Activated naive CD4-positive, alpha-beta T cell treated with anti-CD3 and anti-CD28 coated beads, Interleukin-2, amount 50 U/mL, for 16 hours (primary cell): Measurements from ENCODE around the gene CCDC122.
"Not testable (repeated sequence)": the region's sequence is repeated elsewhere in the genome, so short reads cannot be mapped to it uniquely, and the experiment has no call there.

Experiments used
- DNase-seq: peaks from one replicate; pipeline ENCODE4 v3.0.0-alpha.2; 2020

Gene CCDC122

DNA sequence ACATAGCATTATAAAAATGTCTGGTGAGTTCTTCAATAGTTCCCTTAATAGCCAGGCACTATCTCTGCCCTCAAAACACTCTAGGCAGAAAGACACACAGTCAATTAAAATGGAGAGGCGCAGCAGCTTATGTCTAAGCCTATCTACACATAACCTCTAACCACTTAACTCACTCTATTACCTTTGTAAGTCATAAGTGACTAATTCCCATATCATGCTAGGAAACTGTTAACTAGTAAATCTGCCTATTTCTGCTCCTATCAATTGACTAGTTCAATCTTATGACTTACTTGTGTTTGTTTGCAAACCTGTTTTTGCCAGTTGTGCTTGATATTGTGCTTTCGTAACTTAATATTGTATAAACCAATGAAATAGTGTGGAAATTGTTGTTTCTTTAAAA, 3.2 kb downstream of the CCDC122 start:
- DNase-seq, result no peak

GRCh38 chr13:43874504-43875092, 4.9 kb downstream of the CCDC122 start:
- DNase-seq, result no peak

DNA sequence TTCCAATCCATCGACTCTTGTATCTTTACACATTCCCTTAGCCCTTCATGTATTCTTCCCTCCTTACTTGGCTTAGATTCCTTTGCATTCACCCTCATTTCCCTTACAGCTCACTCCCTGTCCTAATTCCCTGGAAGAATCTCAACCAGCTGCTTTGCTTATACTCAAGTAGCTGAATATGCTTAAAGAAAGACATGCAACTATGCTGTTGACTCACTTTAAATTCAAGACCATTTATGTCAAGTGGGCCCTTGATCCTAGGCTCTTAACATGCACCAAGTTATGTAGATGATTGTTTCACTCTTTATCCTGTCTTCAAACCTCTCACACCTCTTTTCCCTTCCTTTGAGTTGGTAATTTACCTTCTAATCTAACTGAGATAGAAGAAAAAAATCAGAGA, 7.4 kb downstream of the CCDC122 start:
- DNase-seq, result no peak

DNA sequence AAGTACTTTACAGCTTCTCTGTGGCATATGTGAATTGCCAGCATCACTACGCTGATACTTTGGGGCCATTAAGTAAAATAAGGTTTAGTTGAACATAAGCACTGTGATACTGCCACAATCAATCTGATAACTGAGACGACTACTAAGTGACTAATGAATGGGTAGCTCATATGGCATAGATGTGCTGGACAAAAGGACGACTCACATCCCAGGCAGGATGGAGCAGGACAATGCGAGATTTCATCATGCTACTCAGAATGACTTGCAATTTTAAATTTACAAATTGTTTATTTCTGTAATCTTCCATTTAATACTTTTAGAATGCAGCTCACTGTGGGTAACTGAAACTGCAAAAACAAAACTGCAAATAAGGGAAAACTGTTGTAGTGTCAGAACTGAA, 13.6 kb downstream of the CCDC122 start:
- DNase-seq, result no peak

DNA sequence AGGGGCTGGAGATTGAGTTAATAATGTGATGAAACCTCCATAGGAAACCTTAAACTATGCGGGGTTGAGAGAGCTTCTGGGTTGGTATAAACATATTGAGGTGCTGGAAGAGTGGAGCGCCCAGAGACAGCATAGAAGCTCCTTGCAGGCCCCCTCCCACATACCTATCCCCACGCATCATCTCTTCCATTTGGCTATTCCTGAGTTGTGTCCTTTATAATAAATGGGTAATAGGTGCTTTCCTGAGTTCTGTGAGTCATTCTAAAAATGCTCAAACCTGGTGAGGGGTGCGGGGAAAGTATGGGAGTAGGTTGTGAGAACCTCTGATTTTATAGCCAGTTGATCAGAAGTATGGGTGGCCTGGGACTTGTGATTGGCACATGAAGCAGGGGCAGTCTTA, 14.6 kb downstream of the CCDC122 start:
- no peak for DNase-seq

GRCh38 chr13:43861863-43862262, 17.7 kb downstream of the CCDC122 start:
- DNase-seq, result no peak

DNA sequence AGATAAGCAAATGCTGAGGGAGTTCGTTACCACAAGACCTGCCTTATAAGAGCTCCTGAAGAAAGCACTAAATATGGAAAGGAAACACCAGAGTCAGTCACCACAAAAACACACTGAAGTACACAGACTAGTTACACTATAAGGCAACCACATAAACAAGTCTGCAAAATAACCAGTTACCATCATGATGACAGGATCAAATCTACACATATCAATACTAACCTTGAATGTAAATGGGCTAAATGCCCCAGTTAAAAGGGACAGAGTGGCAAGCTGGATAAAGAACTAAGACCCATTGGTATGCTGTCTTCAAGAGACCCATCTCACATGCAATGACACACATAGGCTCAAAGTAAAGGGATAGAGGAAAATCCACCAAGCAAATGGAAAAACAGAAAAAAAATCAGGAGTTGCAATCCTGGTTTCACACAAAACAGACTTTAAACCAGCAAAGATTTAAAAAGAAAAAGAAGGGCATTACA, 26.6 kb downstream of the CCDC122 start:
- DNase-seq, result no peak

- DNase-seq, result no peak
These were observed 28.7 kb downstream of the CCDC122 start for GRCh38 chr13:43850873-43851272.

DNA sequence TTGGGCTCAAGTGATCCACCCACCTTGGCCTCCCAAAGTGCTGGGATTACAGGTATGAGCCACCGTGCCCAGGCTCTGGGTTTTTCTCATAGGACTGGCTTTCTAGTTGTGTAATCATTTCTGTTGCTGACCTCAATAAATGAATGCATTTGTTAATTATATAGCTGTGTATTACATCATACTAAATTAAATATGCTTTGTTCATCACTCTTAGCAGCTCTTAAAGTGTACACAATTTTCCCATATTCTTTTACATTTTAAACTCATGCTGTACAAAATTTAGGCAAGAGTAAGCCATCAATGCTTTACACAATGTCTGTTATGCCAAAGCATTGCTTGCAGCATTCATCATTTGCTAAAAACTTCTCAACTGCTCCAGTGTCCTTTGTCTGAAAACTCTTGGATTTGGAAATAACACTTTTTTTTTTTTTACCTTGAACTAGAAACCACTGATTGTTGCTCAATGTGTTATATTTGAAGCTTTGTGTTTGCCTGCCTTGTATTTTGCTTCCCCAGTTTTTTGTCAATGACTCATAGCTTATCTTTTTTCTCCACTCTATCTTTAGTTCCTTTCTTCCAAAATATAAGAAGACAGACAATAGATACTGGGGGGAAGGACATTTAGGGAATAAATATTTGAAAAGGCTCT, 31.4 kb downstream of the CCDC122 start:
- no peak for DNase-seq

GRCh38 chr13:43846496-43847158, 32.9 kb downstream of the CCDC122 start:
- DNase-seq, result no peak

GRCh38 chr13:43838909-43839308, 40.6 kb downstream of the CCDC122 start:
- DNase-seq, result no peak

DNA sequence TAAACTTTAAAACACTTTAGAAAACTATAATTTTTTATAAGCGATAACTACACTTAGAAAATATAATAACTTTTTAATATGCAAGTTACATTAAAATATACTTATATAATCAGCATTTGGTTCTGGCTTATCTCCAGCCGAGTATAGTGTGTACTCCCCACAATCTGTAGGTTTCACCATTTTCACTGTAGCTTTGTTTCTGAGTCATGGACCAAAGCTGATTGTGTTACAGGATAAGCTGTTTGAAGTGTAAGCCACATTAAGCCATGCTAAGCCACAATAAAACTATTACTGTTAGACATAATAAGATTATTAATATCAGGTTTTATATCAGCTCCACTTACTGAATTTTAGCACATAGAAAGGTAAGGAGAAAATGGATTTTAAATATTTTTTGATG, 43.8 kb downstream of the CCDC122 start:
- no peak for DNase-seq

- DNase-seq, result no peak
These were observed 48.5 kb downstream of the CCDC122 start for GRCh38 chr13:43831088-43831487.

- no peak for DNase-seq
These were observed 49.1 kb downstream of the CCDC122 start for GRCh38 chr13:43830497-43830881.

- not testable (repeated sequence) for DNase-seq
These were observed 54.9 kb downstream of the CCDC122 start for GRCh38 chr13:43824656-43825055.

DNA sequence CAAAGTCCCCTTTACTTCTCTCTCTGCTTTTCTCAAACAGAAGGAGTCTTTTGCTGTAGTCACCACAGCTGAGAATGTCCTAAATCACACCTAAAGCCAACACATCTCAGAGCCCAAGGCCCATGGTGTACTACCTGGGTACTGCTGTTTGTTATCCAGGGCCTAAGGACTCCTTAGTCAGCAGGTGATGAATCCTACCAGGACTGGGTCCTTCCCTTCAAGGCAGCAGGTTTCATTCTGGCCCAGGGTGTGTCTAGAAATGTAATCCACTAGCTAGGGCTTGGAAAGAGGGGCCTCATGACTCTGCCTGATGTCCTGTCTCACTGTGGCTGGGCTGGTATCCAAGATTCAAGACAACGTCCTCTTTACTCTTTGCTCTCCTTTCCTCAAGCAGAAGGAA, 56.6 kb downstream of the CCDC122 start:
- no peak for DNase-seq

DNA sequence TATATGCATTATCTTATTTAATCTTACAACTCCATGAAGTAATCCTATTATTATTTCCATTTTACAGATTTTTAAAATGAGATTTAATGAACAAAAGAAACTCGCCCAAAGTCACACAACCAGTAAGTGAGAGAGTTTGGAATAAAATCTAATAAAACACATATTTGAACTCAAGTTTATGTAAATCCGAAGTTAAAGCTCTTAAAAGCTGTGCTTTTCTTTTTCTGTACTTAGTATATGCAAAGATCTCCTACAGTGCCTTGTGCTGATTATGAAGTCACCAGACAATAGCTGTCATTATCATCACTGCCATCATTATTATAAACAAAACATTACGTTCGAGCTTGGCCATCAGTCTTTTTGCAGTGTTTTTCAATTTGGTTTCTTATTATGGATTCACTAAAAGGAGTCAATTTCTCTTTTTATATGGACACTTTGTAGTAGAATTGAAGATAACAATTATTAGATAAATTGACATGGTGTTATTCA, 63.1 kb downstream of the CCDC122 start:
- DNase-seq, result no peak

GRCh38 chr13:43815204-43815603, 64.3 kb downstream of the CCDC122 start:
- DNase-seq, result no peak

DNA sequence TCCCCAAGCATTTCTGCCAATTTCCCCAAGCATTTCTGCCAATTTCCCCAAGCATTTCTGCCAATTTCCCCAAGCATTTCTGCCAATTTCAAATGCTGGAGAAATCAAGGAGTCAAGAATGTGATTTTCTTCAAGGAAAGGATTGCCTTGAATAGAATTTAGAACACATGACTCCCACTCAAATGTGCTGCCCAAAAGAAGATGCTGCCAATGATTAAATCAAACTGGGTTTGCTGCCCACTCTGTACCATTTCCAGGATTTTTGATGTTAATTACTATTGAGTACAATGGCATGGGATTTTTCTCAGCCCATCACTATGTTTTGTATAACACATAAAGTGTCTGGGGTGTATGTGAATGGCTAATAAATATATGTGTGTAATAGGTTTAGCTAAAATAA, 70.9 kb downstream of the CCDC122 start:
- DNase-seq, result no peak

GRCh38 chr13:43805681-43806128, 73.8 kb downstream of the CCDC122 start:
- no peak for DNase-seq

DNA sequence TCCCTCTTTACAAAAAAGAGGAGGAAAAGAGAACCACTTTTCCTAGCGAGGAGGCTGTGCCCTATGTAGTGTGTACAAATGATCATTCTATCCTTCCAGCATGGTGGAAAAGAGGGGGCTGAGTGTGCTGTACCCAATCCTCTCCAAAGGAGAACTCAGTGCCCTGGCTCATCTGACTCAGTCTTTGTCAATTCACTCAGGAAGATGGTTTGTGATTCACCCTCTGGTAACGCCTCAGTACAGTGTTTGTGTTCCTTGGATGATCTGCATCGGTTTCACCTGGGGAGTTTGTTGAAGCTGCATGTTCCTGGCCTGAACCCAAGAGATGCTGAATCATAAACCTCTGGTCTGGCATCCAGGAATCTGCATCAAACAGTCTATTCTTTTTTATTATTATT, 74.5 kb downstream of the CCDC122 start:
- DNase-seq, result no peak

GRCh38 chr13:43804461-43805070, 75.0 kb downstream of the CCDC122 start:
- no peak for DNase-seq

- DNase-seq, result no peak
These were observed 77.0 kb downstream of the CCDC122 start for GRCh38 chr13:43802511-43802910.

DNA sequence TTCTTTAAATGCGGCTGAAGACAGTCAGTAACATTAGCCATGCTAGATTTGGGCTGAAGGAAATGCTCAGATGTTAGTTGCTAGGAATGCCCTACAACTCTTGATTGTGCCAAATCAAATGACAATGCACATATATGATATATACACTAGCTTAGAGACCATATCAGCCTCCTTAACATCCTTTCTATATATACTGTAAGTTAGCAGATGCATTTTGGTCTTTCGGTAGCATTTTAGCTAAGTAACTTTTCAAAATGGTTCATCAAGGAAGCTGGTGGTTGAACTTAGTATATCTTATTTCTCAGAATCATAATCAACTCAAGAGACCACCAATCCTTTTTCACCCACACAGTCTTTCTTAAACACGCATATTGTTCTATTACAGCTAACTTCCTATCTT, 78.7 kb downstream of the CCDC122 start:
- DNase-seq, result no peak
